A549 treated with RU486 at 1 μM for 4 hours (cell line): ENCODE results near the gene TEX10. TPM values are rescaled to one million over a fixed set of nuclear protein-coding genes. Genes with fewer than 3 reads are reported as not detected.

Source experiments
- total RNA-seq: library from RNA; stranded (reverse); fragments of 200-300 nt; extraction: Qiagen RNA extraction; gene quantifications from 5 replicates; pipeline ENCODE4 v1.2.3, GENCODE V29; 2022; ENCODE audit warnings: low read depth

The TEX10 gene
- total RNA-seq = 23.5 to 31.8 TPM (median 27.9 TPM) in 5 replicates

DNA sequence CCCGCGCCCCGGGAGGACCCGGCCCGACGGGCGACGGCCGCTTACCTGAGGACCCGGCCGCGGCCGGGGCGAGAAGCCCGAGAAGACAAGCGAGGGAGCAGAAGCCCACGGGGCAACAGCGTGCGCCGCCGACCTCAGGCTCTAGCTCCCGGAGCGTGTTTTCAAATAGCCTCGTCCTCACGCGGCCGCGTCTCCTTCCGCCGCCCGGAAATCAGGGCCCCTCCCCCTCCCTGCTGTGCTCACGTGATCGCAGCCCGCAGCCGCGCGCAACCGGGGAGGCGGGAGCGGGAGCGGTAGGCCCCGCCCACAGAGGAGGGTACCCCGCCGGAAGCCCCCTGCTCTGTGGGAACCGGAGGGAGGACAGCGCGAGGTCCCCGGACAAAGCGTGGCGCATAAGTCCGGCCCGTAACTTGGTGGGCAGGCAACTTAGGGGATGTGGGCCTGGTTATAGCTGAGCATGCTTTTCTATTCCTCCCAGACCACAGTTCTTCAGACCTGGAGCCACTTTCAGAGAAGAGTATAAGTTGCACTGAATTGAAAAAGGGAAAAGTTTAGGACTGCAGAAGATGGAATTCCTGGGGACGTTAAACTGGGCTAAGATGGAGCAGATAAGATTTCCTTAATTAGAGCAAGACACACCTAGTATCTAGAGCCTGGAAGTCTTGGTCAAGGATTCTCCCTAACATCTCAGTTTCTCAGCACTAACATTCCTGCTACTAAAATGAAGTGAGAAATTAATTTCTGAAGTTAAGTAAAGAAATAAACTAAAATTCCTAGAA lies at the start of gene TEX10:
Gene TEX10 (minus strand): TSS at position 216 of the 779 bp plus-strand sequence. CDS start 3,579 bp downstream, outside the sequence.

Other genes with a start within 250 kb of the TEX10 start
- 70.1 to 85.3 TPM (median 74.2 TPM) in 5 replicates for gene MSANTD3, start 74.2 kb upstream of the TEX10 start, total RNA-seq
- 0.30 to 1.6 TPM (median 1.3 TPM) in 5 replicates for gene TMEFF1, start 120.2 kb upstream of the TEX10 start, total RNA-seq
- 0.26 to 0.56 TPM (median 0.54 TPM) in 5 replicates for gene CAVIN4, start 225.1 kb upstream of the TEX10 start, total RNA-seq